Measurements from ENCODE around the gene G6PD. TPM values are rescaled to one million over a fixed set of nuclear protein-coding genes. Genes with fewer than 3 reads are reported as not detected.
A peak's percentile ranks its signal among the peaks of the same experiment; 100 is the strongest.

G6PD gene
- total RNA-seq, result 10 to 100 TPM in 3 of 6 donors, 1 to 10 TPM in 3; 6.7 to 17.9 (median 11.0) TPM
- 10 to 100 TPM; 11.4 to 17.0 TPM for polyA plus RNA-seq

- intact Hi-C loops (cut with DNase I), result no loop called here
- no peak for FAIRE-seq
- Histone ChIP-seq H3K27ac (peak within 1 kb of the TSS; percentile 46 to 79 (median 70)), H3K27me3 (peaks cover 0 to 5% (median 0%) of the 10 kb centered on the region in 4 donors), H3K4me3 (peak within 1 kb of the TSS; percentile 43 to 64 (median 52)), H3K4me1 (peaks cover 0 to 6% (median 0%) of the 10 kb centered on the region in 3 donors), H3K36me3 (no peaks in the 10 kb centered on the region), H3K9me3 (no peaks in the 10 kb centered on the region)
- 0 to 34% methylated on average over 71 to 92 of the region's 92 CpGs for WGBS, 2 donors
- DNase-seq, result peak in 4 of 6 donors; percentile 69 to 88 (median 86)
- ATAC-seq, result peak; percentile 78 to 90 (median 85)
- TF ChIP-seq CTCF (IDR thresholded peaks at IDR 0.05), result no peak
These were observed at the start of gene G6PD for GRCh38 chrX:154546354-154547244. Gene G6PD (minus strand): TSS chrX:154546846. CDS start chrX:154546155, 691 bp downstream.

DNA sequence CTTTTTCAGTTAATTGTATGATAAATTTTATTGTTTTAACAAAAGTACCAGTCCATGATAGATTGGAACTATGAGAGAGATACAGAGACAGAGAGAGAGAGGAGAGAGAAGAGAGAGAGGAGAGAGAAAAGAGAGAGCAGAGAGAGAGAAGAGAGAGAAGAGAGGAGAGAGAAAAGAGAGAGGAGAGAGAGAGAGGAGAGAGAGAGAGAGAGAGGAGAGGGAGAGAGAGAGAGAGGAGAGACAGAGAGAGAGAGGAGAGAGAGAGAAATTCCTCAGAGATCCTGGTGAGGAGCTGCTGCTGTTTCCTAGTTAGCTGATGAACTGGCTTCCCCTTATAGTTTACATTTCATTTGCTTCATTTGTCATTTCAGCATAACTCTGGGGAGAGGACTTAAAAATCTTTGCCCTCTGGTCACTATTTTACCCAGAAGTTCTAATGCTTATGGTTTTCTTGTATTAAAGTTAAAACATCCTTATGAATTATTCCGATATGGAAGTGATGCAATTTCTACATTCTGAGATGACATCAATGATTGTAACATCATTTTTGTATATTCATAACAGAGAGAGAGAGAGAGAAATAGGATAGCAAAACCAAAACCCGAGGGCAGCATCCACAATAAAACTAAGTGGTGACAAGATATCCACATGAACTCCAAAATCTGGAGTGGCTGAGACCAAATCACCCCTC is 49.1 kb upstream of the G6PD start:
- intact Hi-C loops (cut with DNase I), result no loop called here
- Histone ChIP-seq H3K4me1 (no peaks in the 10 kb centered on the region), H3K36me3 (no peaks in the 10 kb centered on the region), H3K27ac (no peak overlapping the region), H3K27me3 (peaks cover 0 to 4% (median 0%) of the 10 kb centered on the region in 4 donors), H3K4me3 (no peak overlapping the region), H3K9me3 (no peaks in the 10 kb centered on the region)
- TF ChIP-seq CTCF (IDR thresholded peaks at IDR 0.05), result no peak
- ATAC-seq (no peak), DNase-seq (no peak), FAIRE-seq (no peak)
- 37 to 44% methylated on average over 2 of the region's 2 CpGs for WGBS, 2 donors

- Histone ChIP-seq H3K27ac (no peak overlapping the region), H3K4me1 (no peaks in the 10 kb centered on the region), H3K4me3 (no peak overlapping the region), H3K36me3 (no peaks in the 10 kb centered on the region), H3K9me3 (no peaks in the 10 kb centered on the region), H3K27me3 (peaks cover 0 to 4% (median 0%) of the 10 kb centered on the region in 4 donors)
- 65 to 71% methylated on average over 4 of the region's 4 CpGs for WGBS, 2 donors
- no peak for DNase-seq
- no peak for ATAC-seq
- intact Hi-C loops (cut with DNase I), result no loop called here
- TF ChIP-seq CTCF (IDR thresholded peaks at IDR 0.05), result no peak
- no peak for FAIRE-seq
These were observed 47.8 kb upstream of the G6PD start for GRCh38 chrX:154594491-154594890.

- ATAC-seq, result no peak
- 72 to 82% methylated on average over 5 of the region's 5 CpGs for WGBS, 2 donors
These were observed 46.6 kb upstream of the G6PD start for GRCh38 chrX:154593201-154593600.

More at GRCh38 chrX:154593201-154593600, 46.6 kb upstream of the G6PD start:
- FAIRE-seq (no peak), DNase-seq (no peak)
- H3K4me3 ChIP-seq, result no peak overlapping the region
- H3K9me3 ChIP-seq, result no peaks in the 10 kb centered on the region
- no peaks in the 10 kb centered on the region for H3K4me1 ChIP-seq
- H3K27ac ChIP-seq, result no peak overlapping the region
- H3K36me3 ChIP-seq, result no peaks in the 10 kb centered on the region
- intact Hi-C loops (cut with DNase I), result no loop called here
- peaks cover 0 to 4% (median 0%) of the 10 kb centered on the region in 4 donors for H3K27me3 ChIP-seq
- TF ChIP-seq CTCF (IDR thresholded peaks at IDR 0.05), result no peak

All from pancreas (tissue), 10 donors.